ENCODE measurements around the gene GTPBP4. TPM values are rescaled to one million over a fixed set of nuclear protein-coding genes. Genes with fewer than 3 reads are reported as not detected.

The GTPBP4 gene
- total and polyA plus RNA-seq, 2 of the 13 experiments (the other 11 are each of a cell fraction or from before 2014, with no cell fraction given): 24.1 to 85.5 TPM

DNA sequence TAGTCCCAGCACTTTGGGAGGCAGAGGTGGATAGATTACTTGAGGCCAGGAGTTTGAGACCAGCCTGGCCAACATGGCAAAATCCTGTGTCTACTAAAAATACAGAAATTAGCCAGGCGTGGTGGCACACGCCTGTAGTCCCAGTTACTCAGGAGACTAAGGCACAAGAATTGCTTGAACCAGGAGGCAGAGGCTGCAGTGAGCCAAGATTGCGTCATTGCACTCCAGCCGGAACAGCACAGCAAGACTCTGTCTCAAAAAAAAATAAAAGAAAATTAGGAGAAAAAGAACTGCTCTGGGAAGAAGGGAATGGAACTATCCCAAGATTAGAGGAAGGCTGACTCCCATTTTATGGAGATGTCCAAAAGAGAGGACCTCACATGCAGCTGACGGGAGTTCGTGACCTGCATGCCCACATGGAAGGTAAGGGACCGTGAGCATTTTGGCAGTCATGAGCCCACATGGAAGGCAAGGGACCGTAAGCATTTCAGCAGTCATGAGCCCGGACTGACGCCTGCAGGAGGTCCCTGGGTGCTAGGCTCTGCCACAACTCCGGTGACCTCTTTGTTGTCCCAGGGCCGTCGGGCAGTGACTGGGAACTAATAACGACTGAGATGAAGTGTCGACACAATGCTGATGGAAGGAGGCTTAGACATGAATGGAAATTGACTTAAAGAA lies 18.6 kb upstream of the GTPBP4 start:
- Histone ChIP-seq H3K9me3 (ENCODE audit: low read length) (no peaks in the 10 kb centered on the region), H4K20me1 (ENCODE audit: insufficient read depth, low read length) (no peaks in the 10 kb centered on the region), H3K9ac (ENCODE audit: insufficient read depth, low read depth, low read length) (no peak overlapping the region), H3K4me3 (replicated peaks in 1 of 3; ENCODE audit: insufficient read depth in 1 of 3, low read depth in 2 of 3, low read length in 3 of 3) (peak overlapping the region in 1 of 3 experiments; percentile 23; a peak in 2 of 6 replicates), H3K4me2 (ENCODE audit: low read depth, low read length) (peak overlapping the region; percentile 77), H3K4me1 (ENCODE audit: insufficient read depth, low read length) (peaks cover 73% of the 10 kb centered on the region), H2AFZ (ENCODE audit: low read length) (no peak overlapping the region), H3K79me2 (ENCODE audit: insufficient read depth, low read length) (no peaks in the 10 kb centered on the region), H3K27me3 (ENCODE audit: control insufficient read depth in 1 of 2, insufficient read depth in 2 of 2, low read length in 2 of 2) (peaks cover 1 to 44% of the 10 kb centered on the region in 2 experiments; a peak in 4 of 5 replicates), H3K27ac (ENCODE audit: extremely low read length, insufficient read depth, low read length) (peak overlapping the region; percentile 68), H3K36me3 (replicated peaks in 1 of 2; ENCODE audit: control insufficient read depth in 1 of 2, insufficient read depth in 2 of 2, low read length in 2 of 2) (no peaks in the 10 kb centered on the region)
- FAIRE-seq (no peak), ATAC-seq (peak; percentile 19), DNase-seq (ENCODE audit: low spot score) (peak; percentile 45)
- intact Hi-C loops (cut with micrococcal nuclease; ENCODE audit: unreplicated experiment): loop anchor here (2.0 kb wide), 2 partner anchors 17 to 39 kb away; partner anchors contain the start of gene LARP4B
- ChIA-PET POLR2A (interaction anchor here (1.0 to 3.0 kb wide), 4 partner anchors 16 to 80 kb away, joined by 3 to 39 read pairs (median 8); partner anchors contain the start of genes GTPBP4 and IDI1), CTCF (ENCODE audit: low intra/inter-chr PET ratio, low total read pairs) (no interaction called here)
- in situ Hi-C loops (cut with HindIII; ENCODE audit: extremely low pct_ligation_motif_present, low pct_unique_long_range_greater_than_20kb): no loop called here
- BruUV-seq (replicated peaks): no TSS peak
- WGBS (ENCODE audit: low lambda C conversion rate): 17% methylated on average over 15 of the region's 15 CpGs
- TF ChIP-seq ZNF121 (CRISPR knock-in tag; IDR thresholded peaks at IDR 0.05): peak; percentile 97
- TF ChIP-seq, protein P1, sequence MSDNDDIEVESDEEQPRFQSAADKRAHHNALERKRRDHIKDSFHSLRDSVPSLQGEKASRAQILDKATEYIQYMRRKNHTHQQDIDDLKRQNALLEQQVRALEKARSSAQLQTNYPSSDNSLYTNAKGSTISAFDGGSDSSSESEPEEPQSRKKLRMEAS (IDR thresholded peaks at IDR 0.05): peak; percentile 26; the same call in 1 of the 2 replicates
- TF ChIP-seq, protein P2, sequence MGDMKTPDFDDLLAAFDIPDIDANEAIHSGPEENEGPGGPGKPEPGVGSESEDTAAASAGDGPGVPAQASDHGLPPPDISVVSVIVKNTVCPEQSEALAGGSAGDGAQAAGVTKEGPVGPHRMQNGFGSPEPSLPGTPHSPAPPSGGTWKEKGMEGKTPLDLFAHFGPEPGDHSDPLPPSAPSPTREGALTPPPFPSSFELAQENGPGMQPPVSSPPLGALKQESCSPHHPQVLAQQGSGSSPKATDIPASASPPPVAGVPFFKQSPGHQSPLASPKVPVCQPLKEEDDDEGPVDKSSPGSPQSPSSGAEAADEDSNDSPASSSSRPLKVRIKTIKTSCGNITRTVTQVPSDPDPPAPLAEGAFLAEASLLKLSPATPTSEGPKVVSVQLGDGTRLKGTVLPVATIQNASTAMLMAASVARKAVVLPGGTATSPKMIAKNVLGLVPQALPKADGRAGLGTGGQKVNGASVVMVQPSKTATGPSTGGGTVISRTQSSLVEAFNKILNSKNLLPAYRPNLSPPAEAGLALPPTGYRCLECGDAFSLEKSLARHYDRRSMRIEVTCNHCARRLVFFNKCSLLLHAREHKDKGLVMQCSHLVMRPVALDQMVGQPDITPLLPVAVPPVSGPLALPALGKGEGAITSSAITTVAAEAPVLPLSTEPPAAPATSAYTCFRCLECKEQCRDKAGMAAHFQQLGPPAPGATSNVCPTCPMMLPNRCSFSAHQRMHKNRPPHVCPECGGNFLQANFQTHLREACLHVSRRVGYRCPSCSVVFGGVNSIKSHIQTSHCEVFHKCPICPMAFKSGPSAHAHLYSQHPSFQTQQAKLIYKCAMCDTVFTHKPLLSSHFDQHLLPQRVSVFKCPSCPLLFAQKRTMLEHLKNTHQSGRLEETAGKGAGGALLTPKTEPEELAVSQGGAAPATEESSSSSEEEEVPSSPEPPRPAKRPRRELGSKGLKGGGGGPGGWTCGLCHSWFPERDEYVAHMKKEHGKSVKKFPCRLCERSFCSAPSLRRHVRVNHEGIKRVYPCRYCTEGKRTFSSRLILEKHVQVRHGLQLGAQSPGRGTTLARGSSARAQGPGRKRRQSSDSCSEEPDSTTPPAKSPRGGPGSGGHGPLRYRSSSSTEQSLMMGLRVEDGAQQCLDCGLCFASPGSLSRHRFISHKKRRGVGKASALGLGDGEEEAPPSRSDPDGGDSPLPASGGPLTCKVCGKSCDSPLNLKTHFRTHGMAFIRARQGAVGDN (CRISPR knock-in tag; IDR thresholded peaks at IDR 0.05): peak; percentile 42
- 0 out of 2 replicates have a peak, but pooled peaks have one; percentile 17 for TF ChIP-seq ZNF547 (CRISPR knock-in tag; IDR thresholded peaks at IDR 0.05)
- TF ChIP-seq CEBPB (IDR thresholded peaks at IDR 0.05; ENCODE audit: borderline replicate concordance, low read depth, low read length): peak; percentile 30; the same call in 1 of the 2 replicates
- peak; percentile 59 for TF ChIP-seq ATF7 (IDR thresholded peaks at IDR 0.05)
- no peak for TF ChIP-seq ATF7 (CRISPR knock-in tag; IDR thresholded peaks at IDR 0.05)
- 0 out of 2 replicates have a peak, but pooled peaks have one; percentile 11 for TF ChIP-seq ZZZ3 (CRISPR knock-in tag; IDR thresholded peaks at IDR 0.05; ENCODE audit: borderline replicate concordance)
- peak; percentile 38; the same call in 1 of the 2 replicates for TF ChIP-seq ZNF598 (CRISPR knock-in tag; IDR thresholded peaks at IDR 0.05; ENCODE audit: borderline replicate concordance)
- no peak for TF ChIP-seq GTF2F1 (IDR thresholded peaks at IDR 0.05; ENCODE audit: low read length)
- TF ChIP-seq, protein P3, sequence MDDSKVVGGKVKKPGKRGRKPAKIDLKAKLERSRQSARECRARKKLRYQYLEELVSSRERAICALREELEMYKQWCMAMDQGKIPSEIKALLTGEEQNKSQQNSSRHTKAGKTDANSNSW (CRISPR knock-in tag; IDR thresholded peaks at IDR 0.05; ENCODE audit: borderline replicate concordance): no peak
- TF ChIP-seq, protein P4, sequence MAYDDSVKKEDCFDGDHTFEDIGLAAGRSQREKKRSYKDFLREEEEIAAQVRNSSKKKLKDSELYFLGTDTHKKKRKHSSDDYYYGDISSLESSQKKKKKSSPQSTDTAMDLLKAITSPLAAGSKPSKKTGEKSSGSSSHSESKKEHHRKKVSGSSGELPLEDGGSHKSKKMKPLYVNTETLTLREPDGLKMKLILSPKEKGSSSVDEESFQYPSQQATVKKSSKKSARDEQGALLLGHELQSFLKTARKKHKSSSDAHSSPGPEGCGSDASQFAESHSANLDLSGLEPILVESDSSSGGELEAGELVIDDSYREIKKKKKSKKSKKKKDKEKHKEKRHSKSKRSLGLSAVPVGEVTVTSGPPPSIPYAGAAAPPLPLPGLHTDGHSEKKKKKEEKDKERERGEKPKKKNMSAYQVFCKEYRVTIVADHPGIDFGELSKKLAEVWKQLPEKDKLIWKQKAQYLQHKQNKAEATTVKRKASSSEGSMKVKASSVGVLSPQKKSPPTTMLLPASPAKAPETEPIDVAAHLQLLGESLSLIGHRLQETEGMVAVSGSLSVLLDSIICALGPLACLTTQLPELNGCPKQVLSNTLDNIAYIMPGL (CRISPR knock-in tag; IDR thresholded peaks at IDR 0.05; ENCODE audit: borderline replicate concordance in 1 of 2, low read depth in 1 of 2): 0 out of 4 replicates have a peak, but pooled peaks of 1 of the 2 experiments have one; percentile 5
- peak; percentile 59 for TF ChIP-seq CEBPG (CRISPR knock-in tag; IDR thresholded peaks at IDR 0.05)
- no peak for TF ChIP-seq ATM (IDR thresholded peaks at IDR 0.05; ENCODE audit: borderline replicate concordance)

Data from HepG2 (cell line).